ENCODE results near the gene BCR. TPM values are rescaled to one million over a fixed set of nuclear protein-coding genes. Genes with fewer than 3 reads are reported as not detected.

The BCR gene
- polyA plus RNA-seq, 1 experiment, result 24.0 TPM

GRCh38 chr22:23182309-23183060, 2.2 kb downstream of the BCR start:
- no peaks in the 10 kb centered on the region for H3K27me3 ChIP-seq (ENCODE audit: control insufficient read depth, insufficient read depth, low read length)
- H3K4me3 ChIP-seq (ENCODE audit: low read depth, low read length), result peak overlapping the region; percentile 61
- ChIA-PET CTCF (interaction anchor here (22.2 kb wide), 1 partner anchor 99 kb away, joined by 670 read pairs; no protein-coding TSS in a partner anchor), POLR2A (no interaction called here)
- DNase-seq (ENCODE audit: low read depth), result no peak
- TF ChIP-seq CTCF (IDR thresholded peaks at IDR 0.05; ENCODE audit: insufficient read depth, low read depth, low read length), result no peak
- H3K36me3 ChIP-seq (ENCODE audit: control insufficient read depth, insufficient read depth, low read length), result peaks cover 3% of the 10 kb centered on the region; the same call in 1 of the 2 replicates

GRCh38 chr22:23183061-23183698, 2.9 kb downstream of the BCR start:
- POLR2A ChIA-PET, result no interaction called here
- CTCF ChIA-PET, result interaction anchor here (1.0 to 22.2 kb wide), 4 partner anchors 9 to 202 kb away, joined by 3 to 670 read pairs (median 6); no protein-coding TSS in a partner anchor
- peaks cover 3% of the 10 kb centered on the region; the same call in 1 of the 2 replicates for H3K36me3 ChIP-seq (ENCODE audit: control insufficient read depth, insufficient read depth, low read length)
- no peaks in the 10 kb centered on the region for H3K27me3 ChIP-seq (ENCODE audit: control insufficient read depth, insufficient read depth, low read length)
- peak overlapping the region; percentile 22 for H3K4me3 ChIP-seq (ENCODE audit: low read depth, low read length)
- DNase-seq (ENCODE audit: low read depth), result no peak
- no peak for TF ChIP-seq CTCF (IDR thresholded peaks at IDR 0.05; ENCODE audit: insufficient read depth, low read depth, low read length)

- ChIA-PET CTCF (interaction anchor here (0.6 to 22.2 kb wide), 5 partner anchors 10 to 221 kb away, joined by 3 to 670 read pairs (median 3); no protein-coding TSS in a partner anchor), POLR2A (no interaction called here)
- no peaks in the 10 kb centered on the region for H3K27me3 ChIP-seq (ENCODE audit: control insufficient read depth, insufficient read depth, low read length)
- TF ChIP-seq CTCF (IDR thresholded peaks at IDR 0.05; ENCODE audit: insufficient read depth, low read depth, low read length), result no peak
- H3K4me3 ChIP-seq (ENCODE audit: low read depth, low read length), result no peak overlapping the region
- DNase-seq (ENCODE audit: low read depth), result no peak
- peaks cover 3% of the 10 kb centered on the region; the same call in 1 of the 2 replicates for H3K36me3 ChIP-seq (ENCODE audit: control insufficient read depth, insufficient read depth, low read length)
Observed at GRCh38 chr22:23184100-23184763, 3.9 kb downstream of the BCR start.

- DNase-seq (ENCODE audit: low read depth), result no peak
- POLR2A ChIA-PET, result no interaction called here
- H3K36me3 ChIP-seq (ENCODE audit: control insufficient read depth, insufficient read depth, low read length), result peaks cover 3% of the 10 kb centered on the region; the same call in 1 of the 2 replicates
- no peak for TF ChIP-seq CTCF (IDR thresholded peaks at IDR 0.05; ENCODE audit: insufficient read depth, low read depth, low read length)
- H3K4me3 ChIP-seq (ENCODE audit: low read depth, low read length), result no peak overlapping the region
- CTCF ChIA-PET, result interaction anchor here (1.3 to 22.2 kb wide), 3 partner anchors 10 to 97 kb away, joined by 3 to 670 read pairs (median 10); no protein-coding TSS in a partner anchor
- H3K27me3 ChIP-seq (ENCODE audit: control insufficient read depth, insufficient read depth, low read length), result no peaks in the 10 kb centered on the region
Observed at GRCh38 chr22:23184764-23185113, 4.4 kb downstream of the BCR start.

- ChIA-PET POLR2A (no interaction called here), CTCF (interaction anchor here (1.1 to 22.2 kb wide), 3 partner anchors 10 to 95 kb away, joined by 4 to 670 read pairs (median 8); no protein-coding TSS in a partner anchor)
- no peak for DNase-seq (ENCODE audit: low read depth)
- H3K27me3 ChIP-seq (ENCODE audit: control insufficient read depth, insufficient read depth, low read length), result no peaks in the 10 kb centered on the region
- no peak overlapping the region for H3K4me3 ChIP-seq (ENCODE audit: low read depth, low read length)
- H3K36me3 ChIP-seq (ENCODE audit: control insufficient read depth, insufficient read depth, low read length), result 0 out of 2 replicates have a peak, but pooled peaks cover under 1% of the 10 kb centered on the region
- TF ChIP-seq CTCF (IDR thresholded peaks at IDR 0.05; ENCODE audit: insufficient read depth, low read depth, low read length), result no peak
Observed at GRCh38 chr22:23187211-23187610, 6.9 kb downstream of the BCR start.
